Measurements from ENCODE around the gene ZNF407. TPM values are rescaled to one million over a fixed set of nuclear protein-coding genes. Genes with fewer than 3 reads are reported as not detected.

Gene ZNF407
- total RNA-seq, 1 donor from 2014 or later: 14.7 TPM

- TF ChIP-seq, protein P1, sequence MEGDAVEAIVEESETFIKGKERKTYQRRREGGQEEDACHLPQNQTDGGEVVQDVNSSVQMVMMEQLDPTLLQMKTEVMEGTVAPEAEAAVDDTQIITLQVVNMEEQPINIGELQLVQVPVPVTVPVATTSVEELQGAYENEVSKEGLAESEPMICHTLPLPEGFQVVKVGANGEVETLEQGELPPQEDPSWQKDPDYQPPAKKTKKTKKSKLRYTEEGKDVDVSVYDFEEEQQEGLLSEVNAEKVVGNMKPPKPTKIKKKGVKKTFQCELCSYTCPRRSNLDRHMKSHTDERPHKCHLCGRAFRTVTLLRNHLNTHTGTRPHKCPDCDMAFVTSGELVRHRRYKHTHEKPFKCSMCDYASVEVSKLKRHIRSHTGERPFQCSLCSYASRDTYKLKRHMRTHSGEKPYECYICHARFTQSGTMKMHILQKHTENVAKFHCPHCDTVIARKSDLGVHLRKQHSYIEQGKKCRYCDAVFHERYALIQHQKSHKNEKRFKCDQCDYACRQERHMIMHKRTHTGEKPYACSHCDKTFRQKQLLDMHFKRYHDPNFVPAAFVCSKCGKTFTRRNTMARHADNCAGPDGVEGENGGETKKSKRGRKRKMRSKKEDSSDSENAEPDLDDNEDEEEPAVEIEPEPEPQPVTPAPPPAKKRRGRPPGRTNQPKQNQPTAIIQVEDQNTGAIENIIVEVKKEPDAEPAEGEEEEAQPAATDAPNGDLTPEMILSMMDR (conservative IDR thresholded peaks at IDR 0.05): no peak
- no peaks in the 10 kb centered on the region for H3K9me3 Mint-ChIP-seq
- DNase-seq (ENCODE audit: extremely low spot score, unreplicated experiment): no peak
- no peaks in the 10 kb centered on the region for H3K4me1 Mint-ChIP-seq (ENCODE audit: unreplicated experiment)
- H3K27ac Mint-ChIP-seq: no peak overlapping the region
- H3K27me3 Mint-ChIP-seq: no peaks in the 10 kb centered on the region
- H3K36me3 Mint-ChIP-seq: no peaks in the 10 kb centered on the region
- no peak overlapping the region for H3K4me3 Mint-ChIP-seq
Measured at GRCh38 chr18:74826572-74826971, 228.9 kb downstream of the ZNF407 start.

DNA sequence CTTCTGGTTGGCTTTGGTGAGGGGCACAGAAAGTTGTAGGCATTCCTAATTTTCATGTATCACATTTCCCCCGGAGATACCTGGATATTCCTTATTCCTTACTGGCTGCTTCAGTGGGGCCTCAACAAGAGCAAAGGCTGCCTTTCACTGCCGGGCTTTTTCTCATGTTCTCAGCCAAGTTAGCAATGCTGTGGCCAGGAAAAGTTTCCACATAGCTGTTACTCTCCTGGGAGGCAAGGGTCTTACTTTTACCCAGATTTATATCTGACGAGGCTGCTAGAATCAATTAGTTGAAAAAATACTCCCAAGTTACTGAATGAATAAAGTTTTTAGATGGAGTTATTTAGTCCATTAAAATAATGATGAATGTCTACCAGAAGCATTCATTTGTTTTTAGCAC is 230.5 kb downstream of the ZNF407 start:
- no peak overlapping the region for H3K4me3 Mint-ChIP-seq
- H3K27me3 Mint-ChIP-seq: no peaks in the 10 kb centered on the region
- H3K9me3 Mint-ChIP-seq: no peaks in the 10 kb centered on the region
- no peak overlapping the region for H3K27ac Mint-ChIP-seq
- no peaks in the 10 kb centered on the region for H3K4me1 Mint-ChIP-seq (ENCODE audit: unreplicated experiment)
- no peaks in the 10 kb centered on the region for H3K36me3 Mint-ChIP-seq
- DNase-seq (ENCODE audit: extremely low spot score, unreplicated experiment): no peak
- TF ChIP-seq, protein P1 (conservative IDR thresholded peaks at IDR 0.05): no peak

- no peak for DNase-seq (ENCODE audit: extremely low spot score, unreplicated experiment)
- TF ChIP-seq, protein P1 (conservative IDR thresholded peaks at IDR 0.05): no peak
- no peak overlapping the region for H3K27ac Mint-ChIP-seq
- no peak overlapping the region for H3K4me3 Mint-ChIP-seq
- no peaks in the 10 kb centered on the region for H3K36me3 Mint-ChIP-seq
- H3K9me3 Mint-ChIP-seq: no peaks in the 10 kb centered on the region
- H3K4me1 Mint-ChIP-seq (ENCODE audit: unreplicated experiment): peaks cover 7% of the 10 kb centered on the region
- no peaks in the 10 kb centered on the region for H3K27me3 Mint-ChIP-seq
Measured at GRCh38 chr18:74831571-74832250, 234.0 kb downstream of the ZNF407 start.

DNA sequence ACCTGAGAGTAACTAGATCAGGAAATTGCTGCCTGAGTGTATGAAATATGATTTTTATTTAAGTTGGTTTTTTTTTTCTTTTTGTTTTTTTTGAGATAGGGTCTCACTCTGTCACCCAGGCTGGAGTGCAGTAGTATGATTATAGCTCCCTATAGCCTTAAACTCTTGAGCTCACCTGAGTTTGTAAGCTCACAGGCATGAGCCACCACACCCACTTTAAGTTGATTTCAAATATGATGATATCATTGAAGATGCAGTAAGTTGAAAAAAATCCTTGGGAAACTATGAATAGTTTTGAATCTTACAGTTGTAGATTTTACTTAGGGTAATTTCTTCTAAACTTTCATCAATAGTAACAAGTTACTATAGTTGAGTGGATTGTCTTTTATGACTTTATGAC is 234.7 kb downstream of the ZNF407 start:
- no peak for DNase-seq (ENCODE audit: extremely low spot score, unreplicated experiment)
- no peaks in the 10 kb centered on the region for H3K36me3 Mint-ChIP-seq
- no peaks in the 10 kb centered on the region for H3K9me3 Mint-ChIP-seq
- H3K27ac Mint-ChIP-seq: no peak overlapping the region
- H3K4me1 Mint-ChIP-seq (ENCODE audit: unreplicated experiment): peaks cover 9% of the 10 kb centered on the region
- TF ChIP-seq, protein P1 (conservative IDR thresholded peaks at IDR 0.05): no peak
- no peak overlapping the region for H3K4me3 Mint-ChIP-seq
- no peaks in the 10 kb centered on the region for H3K27me3 Mint-ChIP-seq

GRCh38 chr18:74832999-74833398 is 235.3 kb downstream of the ZNF407 start:
- no peaks in the 10 kb centered on the region for H3K36me3 Mint-ChIP-seq
- H3K4me3 Mint-ChIP-seq: no peak overlapping the region
- H3K27me3 Mint-ChIP-seq: no peaks in the 10 kb centered on the region
- TF ChIP-seq, protein P1 (conservative IDR thresholded peaks at IDR 0.05): no peak
- no peaks in the 10 kb centered on the region for H3K9me3 Mint-ChIP-seq
- H3K4me1 Mint-ChIP-seq (ENCODE audit: unreplicated experiment): peaks cover 9% of the 10 kb centered on the region
- no peak for DNase-seq (ENCODE audit: extremely low spot score, unreplicated experiment)
- H3K27ac Mint-ChIP-seq: no peak overlapping the region

Data from type B pancreatic cell (in vitro differentiated cells).